Activated CD8-positive, alpha-beta memory T cell treated with anti-CD3 and anti-CD28 coated beads, Interleukin-2, amount 50 U/mL, for 1 hour (primary cell): Measurements from ENCODE around the gene FGGY.
"Not testable (repeated sequence)": the region's sequence is repeated elsewhere in the genome, so short reads cannot be mapped to it uniquely, and the experiment has no call there.

Experiments
- DNase-seq: peaks from one replicate; pipeline ENCODE4 v3.0.0-alpha.2; 2020; ENCODE audit errors: extremely low read depth

FGGY gene

DNA sequence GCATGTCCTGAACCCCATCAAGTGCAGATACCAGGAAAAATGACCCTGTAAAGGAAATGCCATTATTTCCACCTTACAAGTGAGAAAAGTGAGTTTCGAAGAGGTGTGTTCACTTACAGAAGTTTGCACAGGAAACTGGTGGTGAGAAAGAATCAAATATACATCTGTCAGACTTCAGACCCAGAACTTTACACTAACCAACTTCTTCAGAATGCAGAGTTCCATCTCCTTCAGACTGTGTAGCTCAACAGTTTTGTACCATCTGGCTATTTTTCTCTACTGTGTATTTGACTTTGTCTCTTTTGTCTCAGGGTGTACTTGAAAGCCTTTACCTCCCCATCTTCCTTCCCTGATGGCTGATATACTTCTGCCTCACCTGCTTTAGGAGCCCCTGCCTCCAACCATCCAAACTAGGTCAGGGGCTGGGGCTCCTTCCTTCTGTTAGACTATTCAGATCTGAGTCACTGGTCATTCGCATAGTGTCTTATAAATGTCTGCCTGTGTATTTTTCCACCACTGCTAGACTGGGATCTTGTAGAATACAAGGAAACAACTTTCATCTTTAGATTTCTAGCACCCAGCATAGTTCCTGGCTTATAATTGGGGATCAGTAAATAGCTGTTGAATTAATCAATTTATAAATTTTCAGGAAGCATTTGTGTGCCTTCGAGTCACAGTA lies 247.9 kb downstream of the FGGY start:
- DNase-seq, result no peak

DNA sequence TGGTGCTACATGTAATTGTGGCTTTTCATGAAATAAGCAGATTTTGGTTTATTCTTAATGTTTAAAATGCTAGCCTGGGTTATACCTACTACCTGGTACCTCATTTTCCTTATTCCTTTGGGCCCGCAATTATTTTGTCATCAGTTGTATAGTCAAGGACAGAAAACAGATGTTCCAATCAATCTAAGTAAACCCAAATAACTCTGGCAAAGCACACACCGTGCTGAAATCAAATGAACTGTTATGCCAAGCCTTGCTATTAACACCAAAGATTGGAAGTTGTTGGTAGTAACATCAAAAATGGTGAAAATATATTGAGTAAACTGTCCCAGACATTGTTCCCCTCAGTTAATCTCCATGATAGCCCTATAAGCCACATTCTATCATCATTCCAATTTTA lies 248.9 kb downstream of the FGGY start:
- DNase-seq, result no peak

DNA sequence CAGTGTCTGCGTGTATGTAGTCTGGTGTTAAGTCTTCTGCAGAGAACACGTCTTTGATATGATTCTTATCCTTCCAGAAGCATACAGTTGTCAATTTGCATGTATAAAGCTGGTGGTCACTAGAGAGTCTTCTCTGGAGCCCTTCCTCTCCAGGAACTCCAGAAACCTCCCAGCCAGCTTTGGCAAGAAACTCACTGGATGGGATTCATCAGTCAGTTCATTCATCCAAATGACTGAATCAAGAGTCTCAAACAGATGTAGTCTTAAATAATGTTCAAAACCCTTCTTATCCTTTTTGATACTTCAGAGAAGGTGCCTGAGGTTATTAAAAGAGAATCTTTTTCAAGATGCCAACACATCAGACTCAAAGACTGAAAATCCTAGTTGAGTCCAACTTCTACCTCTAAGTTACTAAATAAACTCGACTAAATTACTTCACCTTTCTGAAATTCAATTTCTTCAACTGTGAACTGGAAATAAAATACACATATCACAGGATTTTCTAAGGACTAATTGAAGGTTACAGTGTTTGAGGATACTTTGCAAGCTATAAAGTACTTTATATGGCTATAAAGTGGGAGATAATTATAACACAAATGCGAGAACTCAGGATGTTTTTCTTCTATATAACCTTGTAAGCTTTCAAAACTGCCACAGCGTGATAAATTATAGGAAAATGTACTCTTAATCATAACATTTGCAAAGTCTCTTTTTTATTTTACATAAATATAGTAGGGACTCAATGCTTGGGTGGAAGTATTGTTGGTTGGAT lies 252.4 kb downstream of the FGGY start:
- no peak for DNase-seq

DNA sequence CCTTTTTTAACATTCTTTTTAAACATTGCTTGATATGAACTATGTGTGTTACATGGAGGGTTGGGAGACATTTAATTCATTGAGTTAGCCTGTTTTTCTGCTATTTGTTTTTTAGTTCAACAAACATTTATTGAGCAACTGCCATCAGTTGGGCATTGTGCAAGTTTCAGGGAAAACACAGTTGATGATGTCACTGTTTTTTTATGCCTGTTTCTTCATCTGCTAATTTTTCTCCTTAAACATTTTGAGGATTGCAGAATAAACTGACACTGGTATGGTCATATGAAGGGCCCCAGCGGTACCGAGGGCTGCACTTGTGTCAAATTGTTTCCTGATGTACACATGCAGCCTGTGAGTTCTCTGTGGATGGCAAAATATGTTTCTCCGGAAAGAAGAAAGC lies 253.0 kb downstream of the FGGY start:
- DNase-seq, result no peak

DNA sequence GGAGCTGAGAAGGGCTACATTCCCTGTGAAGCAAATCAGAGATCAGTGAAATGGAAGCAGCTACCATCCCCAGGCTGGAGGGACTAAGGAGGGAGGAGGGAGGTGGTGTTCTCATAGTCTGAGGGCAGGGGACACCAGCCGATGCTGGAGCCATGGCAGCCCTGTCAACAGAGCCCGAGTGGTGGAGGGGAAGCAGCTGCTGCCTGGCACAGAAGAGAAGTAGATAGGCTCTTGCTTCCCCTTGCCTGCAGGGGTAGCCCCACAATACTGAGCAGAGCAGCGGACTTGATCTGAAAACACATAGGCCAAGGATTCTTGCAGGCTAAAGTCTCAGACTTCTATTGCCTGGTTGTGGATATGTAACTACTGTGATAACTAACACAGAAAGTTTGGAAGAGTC lies 255.1 kb downstream of the FGGY start:
- no peak for DNase-seq

DNA sequence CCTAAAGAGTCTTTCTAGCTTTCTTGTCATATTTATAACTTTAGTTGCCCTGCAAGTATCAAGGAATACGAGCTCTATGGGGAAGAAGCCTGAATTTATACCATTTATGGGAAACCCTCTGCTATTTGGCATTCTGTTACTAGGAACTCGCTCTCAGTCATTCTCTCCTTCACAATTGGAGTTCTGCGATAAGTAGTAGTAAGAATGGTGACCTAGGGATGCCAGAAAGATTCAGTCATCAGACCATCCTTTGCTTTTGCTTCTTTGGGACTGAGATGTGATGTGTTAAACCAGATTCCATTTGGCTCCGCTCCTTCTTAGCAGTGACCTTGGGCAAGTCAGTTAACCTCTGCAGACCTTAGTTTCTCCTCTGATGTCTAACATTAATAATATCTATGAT lies 256.5 kb downstream of the FGGY start:
- DNase-seq, result no peak

DNA sequence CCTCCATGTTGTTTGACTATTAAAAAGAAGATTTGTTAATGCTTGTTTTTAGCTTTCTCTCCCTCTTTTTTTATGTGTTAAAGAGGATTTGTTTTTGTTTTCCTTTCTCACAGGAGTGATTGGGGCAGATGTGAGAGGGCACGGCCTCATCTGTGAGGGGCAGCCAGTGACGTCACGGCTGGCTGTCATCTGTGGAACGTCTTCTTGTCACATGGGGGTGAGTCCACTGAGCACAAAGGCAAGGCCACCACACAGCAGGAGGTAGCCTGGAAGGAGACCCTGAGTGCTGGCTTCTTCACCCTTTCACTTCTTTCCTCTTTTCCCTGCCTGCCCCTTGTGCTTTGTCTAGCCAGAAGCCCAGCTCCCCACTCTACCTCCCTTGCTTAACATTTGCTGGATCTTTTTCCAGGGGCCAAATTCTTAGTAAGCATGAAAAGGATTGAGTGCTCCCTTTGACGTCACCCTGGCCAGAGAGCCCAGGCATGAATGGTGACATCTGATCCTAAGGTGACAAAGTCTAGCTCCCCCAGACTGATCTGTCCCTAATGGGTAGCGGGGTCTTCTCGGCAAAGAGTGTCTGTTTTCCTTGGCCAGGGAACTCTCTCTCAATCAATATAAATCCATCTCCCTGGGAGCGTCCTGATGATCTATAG lies 257.2 kb downstream of the FGGY start:
- no peak for DNase-seq

DNA sequence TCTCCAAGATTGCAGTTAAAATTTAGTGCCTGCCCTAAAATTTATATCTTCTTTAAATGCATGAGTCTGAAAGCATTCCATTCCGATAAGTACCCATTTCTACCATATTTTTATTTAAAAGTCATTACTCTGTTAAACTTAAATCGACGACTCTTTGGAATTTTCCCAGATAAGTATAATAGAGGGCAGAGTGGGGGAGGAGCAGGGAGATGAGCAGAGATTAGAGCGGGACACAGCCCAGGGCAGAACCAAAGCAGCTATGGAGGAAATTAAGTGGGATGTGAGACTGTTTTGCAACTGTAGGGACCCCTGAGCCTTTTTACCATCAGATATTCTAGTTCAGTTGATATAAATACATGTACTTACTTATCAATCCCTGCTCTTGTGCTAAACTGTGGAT lies 257.9 kb downstream of the FGGY start:
- no peak for DNase-seq

DNA sequence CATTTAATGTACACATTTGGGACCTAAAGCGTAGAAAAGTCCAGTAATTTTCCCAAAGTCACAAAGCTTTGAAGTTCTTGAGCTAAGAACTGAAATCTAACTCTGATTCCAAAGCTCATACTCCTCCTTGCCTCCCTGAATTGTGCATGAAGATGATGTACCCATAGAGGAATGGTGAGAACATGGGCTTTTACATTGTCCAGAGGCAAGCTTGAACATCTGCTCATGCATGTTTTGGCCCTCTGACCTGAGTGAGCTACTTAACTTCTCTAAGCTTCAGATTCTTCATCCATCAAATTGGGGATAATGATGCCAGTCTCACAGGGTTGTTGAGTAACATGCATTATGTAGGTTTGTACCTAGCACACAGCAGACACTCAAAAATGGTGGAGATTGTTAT lies 259.5 kb downstream of the FGGY start:
- DNase-seq, result no peak

DNA sequence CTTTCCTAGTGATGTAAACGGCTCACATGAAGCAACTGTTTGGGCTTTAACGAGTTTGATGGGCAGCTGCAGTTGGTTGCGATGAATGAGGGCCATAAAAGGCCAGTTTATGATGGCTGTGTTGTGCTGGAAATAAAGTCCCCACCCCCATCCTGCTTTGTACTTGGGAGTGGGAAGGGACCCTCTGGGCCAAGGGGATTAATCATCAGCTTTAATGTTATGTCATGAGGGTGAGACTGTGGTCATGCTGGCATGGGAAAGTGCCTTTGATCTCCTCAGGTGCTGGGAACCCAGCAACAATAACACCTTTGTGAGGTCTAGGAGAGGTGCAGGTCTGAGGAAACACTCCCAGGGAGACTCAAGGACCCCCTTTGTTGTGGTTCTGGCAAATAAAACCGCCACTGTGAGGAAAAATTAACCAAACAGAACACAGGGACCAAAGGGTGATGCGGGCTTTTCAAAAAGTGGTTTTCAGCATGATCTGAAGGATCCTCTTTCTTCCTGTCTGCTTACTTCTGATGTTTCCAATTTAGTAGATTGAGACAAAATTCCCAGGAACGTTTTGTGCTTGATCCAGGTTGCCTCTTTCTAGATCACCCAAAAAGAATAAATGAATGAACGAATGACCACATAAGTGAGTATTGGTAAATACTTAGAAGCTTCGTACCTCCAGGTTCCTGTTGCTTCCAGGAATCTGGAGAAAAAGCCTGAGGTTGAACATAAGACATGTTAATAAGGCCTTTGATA lies 260.1 kb downstream of the FGGY start:
- DNase-seq, result no peak

DNA sequence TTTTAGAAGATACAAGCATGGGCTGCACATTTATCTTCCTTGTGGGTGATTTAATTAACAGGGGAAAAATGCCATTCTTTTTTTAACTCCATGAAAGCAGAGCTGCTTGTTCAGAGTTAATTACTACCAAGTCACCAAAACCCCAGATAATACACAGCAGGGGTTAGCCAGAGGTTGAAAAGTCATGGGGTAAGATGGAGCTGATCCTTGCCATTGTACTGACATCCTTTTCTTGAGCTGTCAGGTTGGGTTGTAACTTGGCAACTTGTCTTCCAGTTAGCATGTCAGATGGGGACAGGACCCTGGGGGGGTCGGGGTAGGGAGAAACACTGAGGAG lies 260.6 kb downstream of the FGGY start:
- no peak for DNase-seq

DNA sequence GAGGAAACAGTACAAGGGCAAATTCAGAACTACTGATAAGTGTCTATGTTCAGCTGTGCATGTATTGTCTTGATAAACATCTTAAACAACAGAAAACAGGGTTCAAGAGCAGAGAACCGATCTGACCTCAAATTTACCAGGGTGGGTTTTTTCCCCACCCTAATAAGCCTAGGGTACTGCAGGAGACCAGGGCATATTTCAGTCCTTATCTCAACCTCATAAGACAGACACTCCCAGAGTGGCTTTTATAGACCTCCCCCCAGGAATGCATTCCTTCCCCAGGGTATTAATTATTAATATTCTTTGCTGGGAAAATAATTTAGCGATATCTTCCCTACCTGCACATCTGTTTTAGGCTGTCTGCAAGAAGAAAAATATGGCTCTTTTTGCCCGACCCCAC lies 261.7 kb downstream of the FGGY start:
- not testable (repeated sequence) for DNase-seq

DNA sequence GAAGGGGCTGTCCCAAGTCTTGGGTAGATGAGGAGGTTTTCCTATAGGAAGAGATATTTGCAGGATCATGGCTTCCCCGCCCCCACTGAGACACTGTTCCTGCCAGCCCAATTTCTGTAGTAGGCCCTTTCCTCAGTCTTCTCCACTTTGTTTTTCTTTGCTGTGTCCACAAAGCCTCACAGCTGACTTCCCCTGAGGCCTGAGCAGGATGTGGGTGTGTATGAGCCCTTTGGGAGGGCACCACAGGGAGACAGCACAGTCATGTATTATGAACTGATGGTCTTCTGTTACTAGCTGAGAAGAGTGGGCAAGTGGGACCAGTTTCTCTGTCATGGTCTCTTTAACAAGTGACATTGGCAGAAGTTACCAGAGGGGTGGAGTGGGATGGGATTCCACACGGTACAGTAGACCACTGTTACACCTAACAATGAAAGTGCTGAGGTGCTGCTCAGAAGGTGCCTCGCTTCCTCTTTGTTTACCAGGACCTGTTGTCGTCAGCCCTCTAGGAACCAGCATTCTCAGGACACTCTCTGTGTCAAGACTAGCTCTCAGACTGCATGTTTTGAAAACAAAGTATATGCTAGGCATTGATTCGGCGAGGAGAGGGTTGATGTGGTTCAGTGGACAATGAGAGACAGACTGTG lies 264.0 kb downstream of the FGGY start:
- no peak for DNase-seq

DNA sequence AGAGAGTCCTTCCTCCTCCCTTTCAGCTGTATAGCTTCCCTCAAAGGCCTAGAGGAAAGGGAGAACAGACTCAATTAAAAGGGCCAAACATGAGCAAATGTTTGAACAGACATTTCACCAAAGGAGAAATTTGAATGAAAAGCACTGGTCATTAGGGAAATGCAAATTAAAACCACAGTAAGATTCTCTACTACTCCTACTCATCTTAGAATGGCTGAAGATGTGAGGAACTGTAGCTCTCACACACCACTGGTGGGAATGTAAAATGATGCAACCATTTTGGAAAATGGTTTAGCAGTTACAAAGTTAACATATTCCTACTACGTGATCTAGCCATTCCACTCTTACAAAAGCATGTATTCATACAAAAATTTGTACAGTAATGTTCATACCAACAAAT lies 264.9 kb downstream of the FGGY start:
- no peak for DNase-seq

DNA sequence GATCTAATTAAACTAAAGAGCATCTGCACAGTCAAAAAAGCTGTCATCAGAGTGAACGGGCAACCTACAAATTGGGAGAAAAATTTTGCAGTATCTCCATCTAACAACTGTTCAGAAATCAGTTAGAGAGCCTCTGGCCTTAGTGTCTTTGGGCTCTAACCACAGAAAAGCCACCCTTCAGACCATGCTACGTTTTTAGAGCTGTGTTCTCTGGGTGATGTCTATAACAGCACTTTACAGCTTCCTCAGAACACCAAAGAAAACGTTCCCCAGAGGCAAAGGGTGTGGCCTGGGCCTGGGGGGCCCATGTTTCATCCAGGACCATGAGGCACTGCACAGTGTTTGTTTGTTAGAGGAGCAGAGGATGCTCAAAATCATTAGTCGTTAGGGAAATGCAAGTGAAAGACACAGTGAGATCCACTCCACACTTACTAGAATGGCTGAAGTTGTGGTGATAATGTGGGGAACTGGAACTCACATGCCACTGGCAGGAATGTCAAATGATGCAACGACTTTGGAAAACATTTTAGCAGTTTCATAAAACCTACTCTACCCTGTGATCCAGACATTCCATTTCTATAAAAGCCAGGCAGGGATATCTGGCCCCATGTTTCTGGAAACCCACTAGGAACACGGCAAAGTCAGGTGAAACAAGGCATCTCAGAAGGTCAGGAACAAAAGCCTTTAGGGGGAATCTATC lies 267.4 kb downstream of the FGGY start:
- DNase-seq, result no peak

DNA sequence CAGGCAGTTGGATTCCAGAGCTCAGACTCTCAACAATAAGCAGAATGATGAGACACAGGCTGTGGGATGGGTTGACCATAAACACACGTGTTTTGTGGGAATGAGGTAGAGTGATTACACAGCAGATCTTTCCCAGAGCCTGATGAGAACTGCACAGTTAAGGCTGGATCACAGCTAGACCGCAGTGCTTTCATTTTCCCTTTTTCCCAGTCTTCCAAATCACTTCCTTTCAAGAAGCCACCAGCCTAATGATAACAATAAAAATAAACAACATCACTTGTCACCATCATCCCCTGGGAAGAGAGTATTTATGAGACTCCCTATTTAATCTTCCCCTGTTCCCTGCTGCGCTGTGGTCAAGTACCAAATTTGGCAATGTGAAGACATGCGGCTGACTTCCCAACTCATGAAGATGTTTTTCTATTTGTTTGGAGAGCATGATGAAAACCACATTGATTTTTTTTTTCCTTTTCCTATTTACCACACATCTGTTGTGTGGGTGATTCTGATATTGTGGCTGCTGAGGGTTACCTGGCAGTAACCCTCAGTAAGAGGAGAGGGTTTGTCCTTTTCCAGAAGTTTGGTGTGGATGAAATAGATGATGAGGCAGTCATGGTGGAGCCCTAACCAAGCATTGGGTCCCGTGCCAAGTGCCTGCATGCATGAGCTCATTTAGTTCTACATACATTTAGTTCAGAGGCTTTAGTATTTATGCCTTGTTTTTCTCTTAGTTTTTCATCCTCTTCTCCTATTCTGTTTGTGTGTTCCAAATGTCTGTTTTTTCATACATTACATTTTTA lies 268.9 kb downstream of the FGGY start:
- no peak for DNase-seq

DNA sequence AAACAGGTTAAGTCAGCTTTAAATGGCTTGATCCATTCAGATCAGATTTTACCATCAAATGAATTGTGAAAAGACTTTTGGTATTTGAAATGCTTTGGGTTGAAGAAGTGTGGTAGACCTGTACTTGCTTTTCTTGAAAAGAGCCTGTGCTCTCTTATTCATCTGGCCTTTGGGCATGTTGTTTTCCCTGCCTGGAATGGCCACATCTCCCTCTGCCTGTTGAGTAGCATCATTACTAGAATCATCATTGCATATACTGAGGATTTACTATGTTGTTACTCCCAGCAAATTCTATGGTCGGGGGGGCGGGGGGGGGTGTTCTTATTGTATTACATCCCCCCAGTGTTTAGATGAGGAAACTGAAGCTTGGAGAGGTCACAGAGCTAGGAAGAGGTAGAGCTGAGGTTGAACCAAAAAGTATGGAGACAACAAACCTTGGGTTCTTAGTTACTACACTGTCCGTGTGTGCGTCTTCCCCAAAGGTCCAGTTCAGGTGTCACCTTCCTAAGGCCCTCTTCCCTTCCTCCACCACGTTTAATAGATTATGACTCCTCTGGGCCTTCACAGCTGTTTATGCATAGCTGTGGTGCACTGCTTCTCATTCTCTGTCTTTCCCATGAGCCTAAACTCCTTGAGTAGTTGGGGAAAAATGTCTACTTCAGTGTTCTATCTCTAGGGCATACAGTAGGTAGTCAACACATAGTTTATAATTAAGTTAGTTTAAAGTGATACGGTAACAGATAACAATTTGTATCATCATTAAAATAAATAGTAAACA lies 271.5 kb downstream of the FGGY start:
- DNase-seq, result no peak

DNA sequence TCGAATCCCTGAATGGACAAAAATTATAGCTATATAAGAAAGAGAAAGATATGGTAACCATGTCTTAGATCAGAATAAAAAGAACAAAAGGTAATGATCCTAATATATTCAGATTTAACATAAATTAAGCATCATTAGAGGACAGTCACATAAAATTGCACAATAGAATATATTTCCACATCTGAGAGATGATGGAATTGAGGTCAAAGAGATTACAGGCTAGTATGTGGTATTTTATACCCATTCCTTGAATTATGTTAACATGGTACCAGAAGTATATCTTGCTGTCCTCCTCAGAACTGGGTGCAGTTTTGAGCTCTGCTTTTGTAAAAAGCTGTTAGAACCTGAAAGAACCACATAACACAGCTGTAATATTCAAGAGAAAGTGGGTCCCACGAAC lies 272.3 kb downstream of the FGGY start:
- DNase-seq, result no peak

DNA sequence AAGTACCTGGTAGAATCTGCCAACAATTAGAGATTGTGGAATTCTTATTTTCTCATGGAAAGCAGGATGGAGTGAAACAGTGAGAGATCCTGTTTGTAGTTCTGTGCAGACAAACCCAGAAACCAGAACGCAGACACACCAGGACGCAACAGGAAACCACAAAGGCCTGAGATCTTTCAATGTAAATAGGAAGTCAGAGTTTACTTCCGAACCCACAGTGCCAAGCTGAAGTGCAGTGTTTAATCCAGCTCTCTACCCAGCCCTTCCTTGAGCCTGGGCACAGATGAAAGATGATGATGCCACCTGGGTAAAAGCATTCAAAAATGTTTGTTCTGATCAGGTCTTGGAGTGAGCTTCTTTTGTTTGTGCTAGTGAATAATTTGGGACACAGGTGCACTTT lies 273.6 kb downstream of the FGGY start:
- DNase-seq, result no peak

DNA sequence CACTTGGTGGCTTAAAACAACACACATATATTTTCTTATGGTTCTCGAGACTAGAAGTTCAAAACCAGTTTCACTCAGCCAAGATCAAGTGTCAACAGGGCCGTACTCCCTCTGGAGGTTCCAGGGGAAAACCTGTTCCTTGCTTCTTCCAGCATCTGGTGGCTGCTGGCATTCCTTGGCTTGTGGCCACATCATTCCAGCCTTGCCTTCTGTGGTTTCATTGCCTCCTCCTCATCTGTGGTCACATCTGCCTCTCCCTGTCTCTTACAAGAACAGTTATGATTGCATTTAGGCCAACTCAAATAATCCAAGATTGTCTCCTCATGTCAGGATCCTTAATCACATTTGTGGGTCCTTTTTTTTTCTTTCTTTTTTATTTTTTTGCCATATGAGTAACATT lies 277.2 kb downstream of the FGGY start:
- DNase-seq, result no peak
